Measurements from ENCODE around the gene MUCL3. TPM values are rescaled to one million over a fixed set of nuclear protein-coding genes. Genes with fewer than 3 reads are reported as not detected.
"Not testable (repeated sequence)": the region's sequence is repeated elsewhere in the genome, so short reads cannot be mapped to it uniquely, and the experiment has no call there.

The MUCL3 gene
- total RNA-seq, 2 experiments from 2014 or later = not detected

- intact Hi-C loops (cut with micrococcal nuclease; ENCODE audit: unreplicated experiment) = no loop called here
- BruUV-seq (replicated peaks) = no TSS peak
Observed at GRCh38 chr6:30998785-30999184, 58.0 kb downstream of the MUCL3 start.

GRCh38 chr6:31000067-31000860 is 59.5 kb downstream of the MUCL3 start:
- H3K4me2 ChIP-seq (ENCODE audit: low read length); H3K9me2 ChIP-seq (ENCODE audit: insufficient read depth, low read length); H2AFZ ChIP-seq (ENCODE audit: low read length); CTCF ChIA-PET (ENCODE audit: unreplicated experiment); H4K20me1 ChIP-seq (ENCODE audit: insufficient read depth, low read length); BruUV-seq (replicated peaks); H3K36me3 ChIP-seq (ENCODE audit: insufficient read depth, low read length); H3K4me3 ChIP-seq (ENCODE audit: low read depth, low read length, poor library complexity, severe bottlenecking); H3K27ac ChIP-seq (ENCODE audit: low read depth, low read length, poor library complexity, severe bottlenecking); POLR2A ChIA-PET; intact Hi-C loops (cut with micrococcal nuclease; ENCODE audit: unreplicated experiment); H3K79me2 ChIP-seq (ENCODE audit: insufficient read depth, low read depth, low read length); H3K9me3 ChIP-seq (ENCODE audit: low read length); DNase-seq (ENCODE audit: low spot score); H3K4me1 ChIP-seq (ENCODE audit: insufficient read depth, low read length, poor library complexity, severe bottlenecking): not testable (repeated sequence)

More at GRCh38 chr6:30998785-30999184, 58.0 kb downstream of the MUCL3 start:
- H3K36me3 ChIP-seq (ENCODE audit: insufficient read depth, low read length) = no peaks in the 10 kb centered on the region
- POLR2A ChIA-PET = no interaction called here
- no peaks in the 10 kb centered on the region for H3K4me1 ChIP-seq (ENCODE audit: insufficient read depth, low read length, poor library complexity, severe bottlenecking)
- H3K27ac ChIP-seq (ENCODE audit: low read depth, low read length, poor library complexity, severe bottlenecking) = no peak overlapping the region
- no peak overlapping the region for H3K4me3 ChIP-seq (ENCODE audit: low read depth, low read length, poor library complexity, severe bottlenecking)
- H3K9me2 ChIP-seq (ENCODE audit: insufficient read depth, low read length) = no peaks in the 10 kb centered on the region
- no peaks in the 10 kb centered on the region for H3K79me2 ChIP-seq (ENCODE audit: insufficient read depth, low read depth, low read length)
- no peaks in the 10 kb centered on the region for H3K9me3 ChIP-seq (ENCODE audit: low read length)
- H4K20me1 ChIP-seq (ENCODE audit: insufficient read depth, low read length) = no peaks in the 10 kb centered on the region
- no peak for TF ChIP-seq EZH2phosphoT487 (IDR thresholded peaks at IDR 0.05; ENCODE audit: borderline replicate concordance, low read depth, low read length)
- TF ChIP-seq CTCF (conservative IDR thresholded peaks at IDR 0.05; ENCODE audit: low read length) = no peak
- no peak overlapping the region for H3K4me2 ChIP-seq (ENCODE audit: low read length)
- no peak overlapping the region for H2AFZ ChIP-seq (ENCODE audit: low read length)
- CTCF ChIA-PET (ENCODE audit: unreplicated experiment) = no interaction called here
- DNase-seq (ENCODE audit: low spot score) = no peak

- intact Hi-C loops (cut with micrococcal nuclease; ENCODE audit: unreplicated experiment) = no loop called here
- CTCF ChIA-PET (ENCODE audit: unreplicated experiment) = no interaction called here
Observed at GRCh38 chr6:31001281-31001888, 60.6 kb downstream of the MUCL3 start.

More at GRCh38 chr6:31001281-31001888, 60.6 kb downstream of the MUCL3 start:
- Histone ChIP-seq H3K4me3 (ENCODE audit: low read depth, low read length, poor library complexity, severe bottlenecking) (no peak overlapping the region), H3K4me1 (ENCODE audit: insufficient read depth, low read length, poor library complexity, severe bottlenecking) (no peaks in the 10 kb centered on the region), H3K9me2 (ENCODE audit: insufficient read depth, low read length) (no peaks in the 10 kb centered on the region), H3K79me2 (ENCODE audit: insufficient read depth, low read depth, low read length) (no peaks in the 10 kb centered on the region), H3K9me3 (ENCODE audit: low read length) (no peaks in the 10 kb centered on the region), H2AFZ (ENCODE audit: low read length) (no peak overlapping the region), H3K4me2 (ENCODE audit: low read length) (no peak overlapping the region), H4K20me1 (ENCODE audit: insufficient read depth, low read length) (no peaks in the 10 kb centered on the region), H3K27ac (ENCODE audit: low read depth, low read length, poor library complexity, severe bottlenecking) (no peak overlapping the region), H3K36me3 (ENCODE audit: insufficient read depth, low read length) (no peaks in the 10 kb centered on the region)
- no TSS peak for BruUV-seq (replicated peaks)
- DNase-seq (ENCODE audit: low spot score) = no peak
- TF ChIP-seq CTCF (conservative IDR thresholded peaks at IDR 0.05; ENCODE audit: low read length) (no peak), EZH2phosphoT487 (IDR thresholded peaks at IDR 0.05; ENCODE audit: borderline replicate concordance, low read depth, low read length) (no peak)
- POLR2A ChIA-PET = no interaction called here

Data from OCI-LY7 (cell line).